ENCODE data around the gene TNRC6C. TPM values are rescaled to one million over a fixed set of nuclear protein-coding genes. Genes with fewer than 3 reads are reported as not detected.

TNRC6C gene
- total and polyA plus RNA-seq, 12 donors = 2.2 to 31.4 (median 24.2) TPM

DNA sequence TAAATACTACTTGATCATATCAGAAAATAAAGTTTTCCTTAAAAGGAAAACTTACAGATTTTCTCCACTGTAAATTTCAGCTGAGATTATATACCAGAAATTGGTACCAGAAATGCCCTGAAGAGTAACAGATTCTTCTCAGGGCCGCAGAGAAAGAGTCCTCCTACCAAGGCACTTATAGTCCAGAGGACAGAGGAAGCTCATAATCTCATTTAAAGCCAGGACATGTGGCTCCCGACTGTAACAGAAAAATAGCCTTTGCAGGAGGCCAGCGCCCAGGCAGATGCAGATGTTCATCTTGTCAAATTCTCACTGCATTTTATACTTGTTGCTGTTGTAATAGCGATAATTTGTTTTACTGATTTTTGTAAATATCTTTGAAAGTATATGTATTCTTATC, 43.7 kb downstream of the TNRC6C start:
- WGBS, 2 donors = 86 to 90% methylated on average over 4 of the region's 4 CpGs
- H3K4me1 ChIP-seq = peaks cover 4 to 56% (median 31%) of the 10 kb centered on the region in 9 donors
- TF ChIP-seq, protein P1, sequence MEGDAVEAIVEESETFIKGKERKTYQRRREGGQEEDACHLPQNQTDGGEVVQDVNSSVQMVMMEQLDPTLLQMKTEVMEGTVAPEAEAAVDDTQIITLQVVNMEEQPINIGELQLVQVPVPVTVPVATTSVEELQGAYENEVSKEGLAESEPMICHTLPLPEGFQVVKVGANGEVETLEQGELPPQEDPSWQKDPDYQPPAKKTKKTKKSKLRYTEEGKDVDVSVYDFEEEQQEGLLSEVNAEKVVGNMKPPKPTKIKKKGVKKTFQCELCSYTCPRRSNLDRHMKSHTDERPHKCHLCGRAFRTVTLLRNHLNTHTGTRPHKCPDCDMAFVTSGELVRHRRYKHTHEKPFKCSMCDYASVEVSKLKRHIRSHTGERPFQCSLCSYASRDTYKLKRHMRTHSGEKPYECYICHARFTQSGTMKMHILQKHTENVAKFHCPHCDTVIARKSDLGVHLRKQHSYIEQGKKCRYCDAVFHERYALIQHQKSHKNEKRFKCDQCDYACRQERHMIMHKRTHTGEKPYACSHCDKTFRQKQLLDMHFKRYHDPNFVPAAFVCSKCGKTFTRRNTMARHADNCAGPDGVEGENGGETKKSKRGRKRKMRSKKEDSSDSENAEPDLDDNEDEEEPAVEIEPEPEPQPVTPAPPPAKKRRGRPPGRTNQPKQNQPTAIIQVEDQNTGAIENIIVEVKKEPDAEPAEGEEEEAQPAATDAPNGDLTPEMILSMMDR (IDR thresholded peaks at IDR 0.05) = no peak
- intact Hi-C loops (cut with DNase I) = no loop called here
- H3K27ac ChIP-seq = peak overlapping the region in 1 of 10 donors; percentile 15
- H3K4me3 ChIP-seq = no peak overlapping the region
- H3K27me3 ChIP-seq = no peaks in the 10 kb centered on the region
- peaks cover 0 to 31% (median 0%) of the 10 kb centered on the region in 9 donors for H3K36me3 ChIP-seq
- ATAC-seq (no peak), DNase-seq (no peak)
- H3K9me3 ChIP-seq = no peaks in the 10 kb centered on the region

DNA sequence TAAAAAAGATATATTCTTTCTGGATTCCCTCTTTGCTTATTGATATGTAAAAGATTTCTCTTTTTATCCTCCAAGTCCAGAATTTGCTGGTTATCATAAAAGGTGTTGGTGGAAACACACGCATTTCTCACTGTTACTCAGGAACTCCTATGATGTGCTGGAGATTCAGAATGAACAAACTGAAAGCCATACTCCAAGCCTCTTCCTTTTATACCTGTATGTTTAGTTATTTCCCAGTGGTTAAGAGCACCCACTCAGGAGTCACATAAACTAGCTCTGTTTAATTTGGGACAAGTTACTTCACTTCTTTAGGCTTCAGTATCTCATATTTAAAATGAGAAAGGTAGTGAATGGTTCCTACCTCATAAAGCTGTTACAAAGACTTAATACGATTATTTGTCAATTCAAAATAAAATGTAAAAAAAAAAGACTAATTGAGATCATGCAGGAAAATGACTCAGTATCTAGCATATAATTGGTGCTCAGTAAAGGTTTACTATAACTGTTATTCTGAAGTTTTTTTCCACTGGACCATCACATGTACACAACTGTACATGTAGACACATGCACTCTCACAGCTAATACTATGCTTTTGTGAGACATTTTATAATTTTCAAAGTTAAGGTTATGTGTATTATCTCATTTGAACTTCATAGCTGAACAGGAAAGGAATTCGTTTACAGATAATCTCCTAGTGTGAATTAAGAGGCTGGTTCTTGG, 47.1 kb downstream of the TNRC6C start:
- Histone ChIP-seq H3K4me1 (peaks cover 0 to 31% (median 16%) of the 10 kb centered on the region in 9 donors), H3K9me3 (no peaks in the 10 kb centered on the region), H3K36me3 (peaks cover 0 to 62% (median 0%) of the 10 kb centered on the region in 9 donors), H3K4me3 (no peak overlapping the region), H3K27ac (no peak overlapping the region), H3K27me3 (no peaks in the 10 kb centered on the region)
- DNase-seq = no peak
- no peak for ATAC-seq
- intact Hi-C loops (cut with DNase I) = no loop called here
- 78 to 88% methylated on average over 3 of the region's 3 CpGs for WGBS, 2 donors
- TF ChIP-seq, protein P1 (IDR thresholded peaks at IDR 0.05) = no peak

DNA sequence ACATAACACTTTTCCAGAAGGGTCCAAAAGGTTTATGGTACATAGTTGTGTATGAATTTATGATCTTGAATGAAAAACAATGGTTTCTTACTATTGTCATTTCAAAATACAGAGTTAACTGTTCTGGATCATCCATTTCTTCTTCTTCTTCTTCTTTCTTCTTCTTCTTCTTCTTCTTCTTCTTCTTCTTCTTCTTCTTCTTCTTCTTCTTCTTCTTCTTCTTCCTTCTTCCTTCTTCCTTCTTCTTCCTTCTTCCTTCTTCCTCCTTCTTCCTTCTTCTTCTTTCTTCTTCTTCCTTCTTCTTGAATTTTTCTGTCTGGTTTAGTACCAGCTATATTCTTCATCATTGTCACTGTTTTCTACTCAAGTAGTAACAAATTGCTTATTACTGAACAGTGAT, 47.8 kb downstream of the TNRC6C start:
- DNase-seq (no peak), ATAC-seq (no peak)
- Histone ChIP-seq H3K27ac (no peak overlapping the region), H3K4me1 (peaks cover 0 to 24% (median 11%) of the 10 kb centered on the region in 9 donors), H3K27me3 (no peaks in the 10 kb centered on the region), H3K36me3 (peaks cover 0 to 69% (median 0%) of the 10 kb centered on the region in 9 donors), H3K4me3 (no peak overlapping the region), H3K9me3 (no peaks in the 10 kb centered on the region)
- intact Hi-C loops (cut with DNase I) = no loop called here
- TF ChIP-seq, protein P1 (IDR thresholded peaks at IDR 0.05) = no peak

DNA sequence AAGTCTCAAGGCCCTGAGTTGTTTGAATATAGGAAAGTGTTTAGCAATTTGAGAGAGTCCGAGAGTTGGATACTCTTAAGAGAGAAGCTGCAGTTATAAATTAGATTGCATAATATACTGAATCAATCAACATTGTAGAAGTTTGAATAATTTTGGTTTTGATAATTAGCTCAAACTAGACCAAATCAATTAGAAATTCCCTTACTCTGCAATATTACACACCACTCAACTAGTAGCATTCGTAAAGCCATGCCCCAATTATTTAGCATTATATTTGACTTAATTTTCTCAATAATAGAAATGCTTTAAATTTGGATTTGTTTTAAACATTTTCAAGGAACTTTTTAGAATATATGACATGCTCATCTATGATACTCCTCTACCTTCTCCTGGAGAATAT, 49.1 kb downstream of the TNRC6C start:
- ATAC-seq = no peak
- no peaks in the 10 kb centered on the region for H3K27me3 ChIP-seq
- H3K4me1 ChIP-seq = peaks cover 0 to 12% (median 0%) of the 10 kb centered on the region in 9 donors
- H3K9me3 ChIP-seq = no peaks in the 10 kb centered on the region
- H3K4me3 ChIP-seq = no peak overlapping the region
- DNase-seq = no peak
- intact Hi-C loops (cut with DNase I) = no loop called here
- H3K27ac ChIP-seq = no peak overlapping the region
- TF ChIP-seq, protein P1 (IDR thresholded peaks at IDR 0.05) = no peak
- WGBS, 2 donors = 95 to 100% methylated on average over 2 of the region's 2 CpGs
- H3K36me3 ChIP-seq = peaks cover 0 to 82% (median 0%) of the 10 kb centered on the region in 9 donors

All from heart right ventricle (tissue), 16 donors.